Adrenal gland (tissue), 12 donors: ENCODE results near the gene USP7. TPM values are rescaled to one million over a fixed set of nuclear protein-coding genes. Genes with fewer than 3 reads are reported as not detected.

ENCODE experiments used
- DNase-seq, 7 donors: peaks; one replicate each; pipeline ENCODE4 v3.0.0-alpha.2; 2019 to 2020
- H3K27ac ChIP-seq, 5 donors: fragments of 200-600 bp; sonication (generic) in 4 of 5; 1 replicate in 3 of 5; 2 replicates in 2 of 5; pipeline versions ENCODE4 v1.5.1 to v1.8.0; 2016 to 2020; ENCODE audit warnings: mild to moderate bottlenecking in 1 of 5
- H3K27me3 ChIP-seq: fragments of 200-600 bp; 2 replicates; pipeline ENCODE4 v1.8.0; 2021
- H3K36me3 ChIP-seq, 2 donors: fragments of 200-600 bp; replicated peaks in 1 of 2; 1 replicate in 1 of 2; 2 replicates in 1 of 2; pipeline versions ENCODE4 v1.5.1 to v1.8.0; 2018 to 2022
- H3K4me1 ChIP-seq, 2 donors: fragments of 200-600 bp; replicated peaks in 1 of 2; 1 replicate in 1 of 2; 2 replicates in 1 of 2; pipeline versions ENCODE4 v1.5.1 to v1.8.0; 2018 to 2021
- H3K4me3 ChIP-seq, 4 donors: fragments of 200-600 bp; sonication (generic) in 3 of 4; one replicate each; pipeline ENCODE4 v1.5.1; 2016 to 2018
- H3K9me3 ChIP-seq, 3 donors: fragments of 200-600 bp; sonication (generic) in 1 of 3; replicated peaks in 1 of 3; 1 replicate in 2 of 3; 2 replicates in 1 of 3; pipeline versions ENCODE4 v1.5.1 to v1.8.0; 2016 to 2021
- CTCF ChIP-seq, 6 experiments: fragments of 450-650 bp in 4 of 6; fragments of 200-600 bp in 2 of 6; sonication (generic) in 1 of 6; IDR thresholded peaks; 1 replicate in 5 of 6; 2 replicates in 1 of 6; pipeline versions ENCODE4 v1.5.1 to v1.8.0; 2016 to 2021; ENCODE audit warnings: antibody characterized with exemption in 6 of 6, mild to moderate bottlenecking in 2 of 6, moderate library complexity in 1 of 6
- POLR2A ChIP-seq, 2 donors: fragments of 450-650 bp; IDR thresholded peaks; one replicate each; pipeline ENCODE4 v1.6.1; 2017; ENCODE audit warnings: antibody characterized with exemption in 2 of 2, mild to moderate bottlenecking in 2 of 2, moderate library complexity in 1 of 2
- WGBS, 4 donors: extraction: QIAGEN DNeasy Blood & Tissue Kit in 2 of 4; methylation state at CpG; one replicate each; pipeline versions ENCODE4 v1.1.5 to v1.1.7; 2013 to 2017; 5-methylcytosine and 5-hydroxymethylcytosine counted together
- intact Hi-C, 2 donors: fragments of 100-400 bp; cut with DNase I; formaldehyde crosslinking; loops; one replicate each; pipeline versions ENCODE4 v1.14.1 to v1.15.0; 2022 to 2023
- polyA plus RNA-seq, 3 donors: library from polyadenylated mRNA; stranded (reverse); fragments of 200-250 nt in 2 of 3; fragments of 350-450 nt in 1 of 3; fragmentation: Illumina TruSeq in 1 of 3; extraction: RNeasy Lipid Tissue Mini Kit (QIAGEN cat#74804) in 1 of 3; gene quantifications; one replicate each; pipeline ENCODE4 v1.2.3, GENCODE V29; 2013 to 2014
- total RNA-seq, 9 donors: library from RNA; depleted of rRNA in 4 of 9; stranded (reverse); fragments of >200 nt in 4 of 9; fragments of 120-200 nt in 1 of 9; fragmentation: NEBNext Ultra II Directional in 1 of 9; extraction: Animal tissue kit (Norgen Biotek cat#: 25700) in 1 of 9; gene quantifications; one replicate each; pipeline versions ENCODE4 v1.1.0 to v1.2.4, GENCODE V29; 2013 to 2023
- donor health status: healthy with polysubstance abuse.
- donor health status: Bipolar disorder and iron deficiency.
- donor health status: DM: yes; HTN: yes; CAD: no.
- donor health status: DM: no; HTN: no; CAD: no.
- donor health status: DM: no; HTN: no; CAD: no.
- donor health status: DM: yes; HTN: yes; CAD: no.

The USP7 gene
- total and polyA plus RNA-seq, 12 donors = 23.7 to 121 (median 68.2) TPM

GRCh38 chr16:8960788-8961109 is 3.0 kb downstream of the USP7 start:
- DNase-seq = no peak
- WGBS, 4 donors = 27 to 67% (median 48%) methylated on average over 1 of the region's 1 CpG
- Histone ChIP-seq H3K27me3 (no peaks in the 10 kb centered on the region), H3K4me3 (no peak overlapping the region), H3K27ac (peak overlapping the region in 2 of 5 donors; percentile 21 to 32), H3K36me3 (no peaks in the 10 kb centered on the region), H3K9me3 (no peaks in the 10 kb centered on the region), H3K4me1 (peaks cover 40 to 74% of the 10 kb centered on the region in 2 donors)
- TF ChIP-seq CTCF (IDR thresholded peaks at IDR 0.05) = no peak
- TF ChIP-seq POLR2A (IDR thresholded peaks at IDR 0.05) = no peak
- intact Hi-C loops = no loop called here

- H3K4me1 ChIP-seq = peaks cover 42 to 80% of the 10 kb centered on the region in 2 donors
- TF ChIP-seq POLR2A (IDR thresholded peaks at IDR 0.05) = no peak
- TF ChIP-seq CTCF (IDR thresholded peaks at IDR 0.05) = no peak
- H3K27me3 ChIP-seq = no peaks in the 10 kb centered on the region
- no peak overlapping the region for H3K4me3 ChIP-seq
- H3K27ac ChIP-seq = peak overlapping the region in 3 of 5 donors; percentile 21 to 75 (median 32)
- H3K36me3 ChIP-seq = no peaks in the 10 kb centered on the region
- no peak for DNase-seq
- 34 to 38% (median 36%) methylated on average over 12 of the region's 12 CpGs for WGBS, 4 donors
- intact Hi-C loops = no loop called here
- no peaks in the 10 kb centered on the region for H3K9me3 ChIP-seq
These were observed 3.6 kb downstream of the USP7 start for GRCh38 chr16:8959921-8960787.

GRCh38 chr16:8958344-8959167 is 5.2 kb downstream of the USP7 start:
- peak in 6 of 7 donors; percentile 71 to 81 (median 73) for DNase-seq
- no peak overlapping the region for H3K4me3 ChIP-seq
- peak overlapping the region in 4 of 5 donors; percentile 63 to 84 (median 74) for H3K27ac ChIP-seq
- H3K36me3 ChIP-seq = no peaks in the 10 kb centered on the region
- no peaks in the 10 kb centered on the region for H3K9me3 ChIP-seq
- TF ChIP-seq POLR2A (IDR thresholded peaks at IDR 0.05) = peak in 1 of 2 donors; percentile 53
- no peak for TF ChIP-seq CTCF (IDR thresholded peaks at IDR 0.05)
- intact Hi-C loops = no loop called here
- 39 to 75% (median 44%) methylated on average over 7 to 14 of the region's 14 CpGs for WGBS, 4 donors
- no peaks in the 10 kb centered on the region for H3K27me3 ChIP-seq
- peaks cover 42 to 74% of the 10 kb centered on the region in 2 donors for H3K4me1 ChIP-seq

- Histone ChIP-seq H3K36me3 (no peaks in the 10 kb centered on the region), H3K27me3 (no peaks in the 10 kb centered on the region), H3K4me3 (no peak overlapping the region), H3K4me1 (peaks cover 42 to 81% of the 10 kb centered on the region in 2 donors), H3K9me3 (no peaks in the 10 kb centered on the region), H3K27ac (peak overlapping the region in 3 of 5 donors; percentile 72 to 84 (median 75))
- intact Hi-C loops = no loop called here
- TF ChIP-seq POLR2A (IDR thresholded peaks at IDR 0.05) (no peak), CTCF (IDR thresholded peaks at IDR 0.05) (no peak)
- no peak for DNase-seq
- 75 to 80% (median 78%) methylated on average over 9 of the region's 9 CpGs for WGBS, 4 donors
These were observed 6.1 kb downstream of the USP7 start for GRCh38 chr16:8957509-8958157.
